Neural progenitor cell (in vitro differentiated cells): ENCODE data around the gene FAM53A. TPM values are rescaled to one million over a fixed set of nuclear protein-coding genes. Genes with fewer than 3 reads are reported as not detected.

Source experiments
- DNase-seq: peaks from one replicate; pipeline ENCODE4 v3.0.0-alpha.2; 2016; ENCODE audit warnings: low spot score
- H2AFZ ChIP-seq: fragments of 200-600 bp; sonication (generic); replicated peaks from 2 replicates; pipeline ENCODE4 v1.6.1; 2016; ENCODE audit warnings: antibody characterized with exemption
- H3F3A ChIP-seq: fragments of 200-600 bp; sonication (generic); 2 replicates; pipeline ENCODE4 v1.6.1; 2016; ENCODE audit warnings: antibody characterized with exemption, low read depth
- H3K27ac ChIP-seq: fragments of 200-600 bp; sonication (generic); 2 replicates; pipeline ENCODE4 v1.5.1; 2016; ENCODE audit warnings: mild to moderate bottlenecking
- H3K27me3 ChIP-seq: fragments of 200-600 bp; sonication (generic); 2 replicates; pipeline ENCODE4 v1.6.1; 2016; ENCODE audit warnings: mild to moderate bottlenecking, moderate library complexity
- H3K36me3 ChIP-seq: fragments of 200-600 bp; sonication (generic); 2 replicates; pipeline ENCODE4 v1.5.1; 2016
- H3K4me1 ChIP-seq: fragments of 200-600 bp; sonication (generic); 2 replicates; pipeline ENCODE4 v1.6.1; 2016; ENCODE audit warnings: mixed run types
- H3K4me2 ChIP-seq: fragments of 200-600 bp; sonication (generic); 2 replicates; pipeline ENCODE4 v1.6.1; 2016
- H3K4me3 ChIP-seq: fragments of 200-600 bp; sonication (generic); 2 replicates; pipeline ENCODE4 v1.5.1; 2016
- H3K79me2 ChIP-seq: fragments of 200-600 bp; sonication (generic); 2 replicates; pipeline ENCODE4 v1.6.1; 2016; ENCODE audit warnings: low read depth
- H3K9ac ChIP-seq: fragments of 200-600 bp; sonication (generic); 2 replicates; pipeline ENCODE4 v1.6.1; 2016
- H3K9me3 ChIP-seq: fragments of 200-600 bp; sonication (generic); 2 replicates; pipeline ENCODE4 v1.5.1; 2016; ENCODE audit warnings: low read depth
- H4K20me1 ChIP-seq: fragments of 200-600 bp; sonication (generic); 2 replicates; pipeline ENCODE4 v1.6.1; 2016; ENCODE audit warnings: low read depth
- H3K27ac Mint-ChIP-seq: 3 replicates; pipeline ENCODE4 v1.8.0; 2021; ENCODE audit warnings: mixed read lengths
- H3K27me3 Mint-ChIP-seq: 2 replicates; pipeline ENCODE4 v1.8.0; 2022; ENCODE audit warnings: low read depth, mild to moderate bottlenecking, inconsistent platforms, moderate library complexity, mixed read lengths; ENCODE audit not compliant: insufficient read depth
- H3K36me3 Mint-ChIP-seq: 3 replicates; pipeline ENCODE4 v1.8.0; 2021; ENCODE audit warnings: mixed read lengths
- H3K4me1 Mint-ChIP-seq: 3 replicates; pipeline ENCODE4 v1.8.0; 2021; ENCODE audit warnings: mixed read lengths
- H3K4me3 Mint-ChIP-seq: 3 replicates; pipeline ENCODE4 v1.8.0; 2021; ENCODE audit warnings: mild to moderate bottlenecking, moderate library complexity, mixed read lengths
- H3K9me3 Mint-ChIP-seq: 3 replicates; pipeline ENCODE4 v1.8.0; 2020; ENCODE audit warnings: mixed read lengths
- EZH2 ChIP-seq: fragments of 200-600 bp; sonication (generic); IDR thresholded peaks from 2 replicates; pipeline ENCODE4 v1.6.1; 2017; ENCODE audit warnings: antibody characterized with exemption, mild to moderate bottlenecking, moderate library complexity
- EZH2phosphoT487 ChIP-seq: fragments of 200-600 bp; sonication (generic); IDR thresholded peaks from 2 replicates; pipeline ENCODE4 v1.6.1; 2017; ENCODE audit warnings: antibody characterized with exemption
- total RNA-seq: library from RNA; depleted of rRNA; stranded (reverse); fragments of >200 nt; gene quantifications from 2 replicates; pipeline ENCODE4 v1.2.3, GENCODE V29; 2015; ENCODE audit warnings: low replicate concordance
- TF ChIP-seq, protein P1 (sequence below): fragments of 200-600 bp; sonication (generic); IDR thresholded peaks from 2 replicates; pipeline ENCODE4 v1.5.1; 2017; ENCODE audit warnings: antibody characterized with exemption, mild to moderate bottlenecking

Gene FAM53A
- total RNA-seq, 1 donor from 2014 or later: 3.2 TPM

DNA sequence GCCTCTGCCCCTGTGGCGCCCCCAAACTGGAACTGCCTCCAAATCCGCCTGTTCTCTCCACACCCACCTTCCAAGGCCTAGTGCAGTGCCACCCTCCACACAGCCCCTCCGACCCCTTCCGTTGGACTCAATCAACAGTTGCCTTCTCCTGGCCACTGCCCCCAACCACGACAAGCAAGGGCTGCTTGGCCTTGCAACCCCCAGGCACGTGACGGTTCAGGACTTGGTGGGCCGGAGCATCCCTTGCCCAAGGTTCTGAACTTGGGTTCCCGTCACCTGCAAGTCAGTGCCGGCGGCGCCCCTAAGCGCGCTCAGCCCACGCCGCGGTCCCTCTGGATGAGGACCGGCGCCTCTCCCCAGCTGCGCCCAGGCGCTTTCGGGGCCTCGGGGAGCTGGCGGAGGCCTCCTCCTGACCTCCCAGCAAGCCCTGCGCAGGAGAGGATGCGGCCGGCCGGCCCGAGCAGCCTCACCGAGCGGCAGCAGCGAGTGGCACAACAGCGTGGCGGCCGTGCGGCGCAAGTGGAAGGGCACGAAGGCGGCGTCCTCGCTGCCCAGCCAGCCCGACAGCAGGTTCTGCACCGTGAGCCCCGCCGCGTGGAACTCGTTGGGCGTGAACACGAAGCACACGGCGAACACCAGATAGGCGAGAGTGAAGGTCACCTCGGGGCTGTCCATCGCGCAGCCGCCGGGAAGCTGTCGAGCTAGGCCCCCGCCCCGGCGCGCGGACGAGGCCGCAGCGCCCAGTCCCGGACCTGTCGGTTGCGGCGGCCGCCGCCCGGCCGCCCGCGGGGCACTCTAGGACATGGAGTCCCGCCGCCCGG lies 36.3 kb upstream of the FAM53A start:
- Histone ChIP-seq H3K4me3 (peak overlapping the region; percentile 95), H3K36me3 (no peaks in the 10 kb centered on the region), H3K27ac (no peak overlapping the region), H3K4me2 (peak overlapping the region; percentile 99), H3F3A (peaks cover 45% of the 10 kb centered on the region), H3K79me2 (peaks cover 52% of the 10 kb centered on the region), H3K9me3 (no peaks in the 10 kb centered on the region), H3K27me3 (no peaks in the 10 kb centered on the region), H2AFZ (peak overlapping the region; percentile 69), H3K4me1 (peaks cover 18% of the 10 kb centered on the region), H4K20me1 (peaks cover 54% of the 10 kb centered on the region), H3K9ac (peak overlapping the region; percentile 60)
- no peak overlapping the region for H3K27ac Mint-ChIP-seq
- no peaks in the 10 kb centered on the region for H3K9me3 Mint-ChIP-seq
- peaks cover 2% of the 10 kb centered on the region for H3K27me3 Mint-ChIP-seq
- H3K4me3 Mint-ChIP-seq: peak overlapping the region; percentile 87
- TF ChIP-seq EZH2 (no peak), EZH2phosphoT487 (no peak)
- TF ChIP-seq, protein P1, sequence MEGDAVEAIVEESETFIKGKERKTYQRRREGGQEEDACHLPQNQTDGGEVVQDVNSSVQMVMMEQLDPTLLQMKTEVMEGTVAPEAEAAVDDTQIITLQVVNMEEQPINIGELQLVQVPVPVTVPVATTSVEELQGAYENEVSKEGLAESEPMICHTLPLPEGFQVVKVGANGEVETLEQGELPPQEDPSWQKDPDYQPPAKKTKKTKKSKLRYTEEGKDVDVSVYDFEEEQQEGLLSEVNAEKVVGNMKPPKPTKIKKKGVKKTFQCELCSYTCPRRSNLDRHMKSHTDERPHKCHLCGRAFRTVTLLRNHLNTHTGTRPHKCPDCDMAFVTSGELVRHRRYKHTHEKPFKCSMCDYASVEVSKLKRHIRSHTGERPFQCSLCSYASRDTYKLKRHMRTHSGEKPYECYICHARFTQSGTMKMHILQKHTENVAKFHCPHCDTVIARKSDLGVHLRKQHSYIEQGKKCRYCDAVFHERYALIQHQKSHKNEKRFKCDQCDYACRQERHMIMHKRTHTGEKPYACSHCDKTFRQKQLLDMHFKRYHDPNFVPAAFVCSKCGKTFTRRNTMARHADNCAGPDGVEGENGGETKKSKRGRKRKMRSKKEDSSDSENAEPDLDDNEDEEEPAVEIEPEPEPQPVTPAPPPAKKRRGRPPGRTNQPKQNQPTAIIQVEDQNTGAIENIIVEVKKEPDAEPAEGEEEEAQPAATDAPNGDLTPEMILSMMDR: no peak
- peaks cover 14% of the 10 kb centered on the region for H3K36me3 Mint-ChIP-seq
- peaks cover 35% of the 10 kb centered on the region for H3K4me1 Mint-ChIP-seq
- peak; percentile 77 for DNase-seq

DNA sequence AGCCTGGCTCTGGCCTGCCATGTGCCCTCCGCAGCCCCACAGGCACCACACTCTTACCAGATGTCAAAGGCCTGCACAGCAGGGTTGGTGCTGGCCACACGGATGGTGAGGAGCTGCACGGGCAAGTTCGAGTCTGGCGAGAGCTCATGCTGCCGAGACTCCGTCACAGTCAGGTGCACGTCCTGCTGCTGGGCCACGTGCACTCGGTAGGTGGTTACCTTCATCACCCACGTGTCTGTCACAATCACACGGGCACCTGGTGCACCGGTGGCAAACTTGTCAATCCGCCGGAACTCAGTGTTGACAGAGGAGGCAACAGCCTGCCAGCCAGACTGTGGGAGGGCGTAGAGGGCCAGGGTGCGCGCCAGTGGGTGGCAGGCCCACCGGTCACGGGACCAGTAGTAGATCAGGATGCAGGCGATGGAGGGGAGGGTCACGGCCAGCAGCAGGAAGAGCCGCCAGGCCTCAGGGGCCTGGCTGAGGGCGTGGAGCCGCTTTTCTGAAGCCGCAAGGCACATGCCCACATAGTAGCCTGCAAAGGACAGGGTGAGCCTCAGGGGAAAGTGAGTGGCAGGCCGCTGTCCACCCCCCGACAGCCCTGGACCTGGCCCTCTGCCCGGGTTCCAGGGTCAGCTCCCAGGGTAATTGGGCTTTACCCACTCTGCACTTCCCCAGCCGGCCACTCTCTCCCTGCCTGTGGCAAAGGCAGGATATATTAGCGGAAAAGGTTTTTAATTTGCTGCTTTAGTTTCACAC lies 34.2 kb upstream of the FAM53A start:
- no peak overlapping the region for H3K4me2 ChIP-seq
- H3K4me1 ChIP-seq: peaks cover 18% of the 10 kb centered on the region
- Mint-ChIP-seq H3K9me3 (no peaks in the 10 kb centered on the region), H3K4me1 (peaks cover 47% of the 10 kb centered on the region), H3K4me3 (peak overlapping the region; percentile 87), H3K27me3 (no peaks in the 10 kb centered on the region), H3K36me3 (peaks cover 5% of the 10 kb centered on the region), H3K27ac (no peak overlapping the region)
- H4K20me1 ChIP-seq: peaks cover 50% of the 10 kb centered on the region
- no peak overlapping the region for H3K4me3 ChIP-seq
- no peaks in the 10 kb centered on the region for H3K9me3 ChIP-seq
- H3F3A ChIP-seq: peaks cover 47% of the 10 kb centered on the region
- TF ChIP-seq EZH2 (no peak), EZH2phosphoT487 (no peak)
- TF ChIP-seq, protein P1: no peak
- no peak overlapping the region for H3K27ac ChIP-seq
- no peak overlapping the region for H2AFZ ChIP-seq
- H3K79me2 ChIP-seq: peaks cover 41% of the 10 kb centered on the region
- DNase-seq: no peak
- no peaks in the 10 kb centered on the region for H3K27me3 ChIP-seq
- H3K36me3 ChIP-seq: no peaks in the 10 kb centered on the region
- no peak overlapping the region for H3K9ac ChIP-seq

DNA sequence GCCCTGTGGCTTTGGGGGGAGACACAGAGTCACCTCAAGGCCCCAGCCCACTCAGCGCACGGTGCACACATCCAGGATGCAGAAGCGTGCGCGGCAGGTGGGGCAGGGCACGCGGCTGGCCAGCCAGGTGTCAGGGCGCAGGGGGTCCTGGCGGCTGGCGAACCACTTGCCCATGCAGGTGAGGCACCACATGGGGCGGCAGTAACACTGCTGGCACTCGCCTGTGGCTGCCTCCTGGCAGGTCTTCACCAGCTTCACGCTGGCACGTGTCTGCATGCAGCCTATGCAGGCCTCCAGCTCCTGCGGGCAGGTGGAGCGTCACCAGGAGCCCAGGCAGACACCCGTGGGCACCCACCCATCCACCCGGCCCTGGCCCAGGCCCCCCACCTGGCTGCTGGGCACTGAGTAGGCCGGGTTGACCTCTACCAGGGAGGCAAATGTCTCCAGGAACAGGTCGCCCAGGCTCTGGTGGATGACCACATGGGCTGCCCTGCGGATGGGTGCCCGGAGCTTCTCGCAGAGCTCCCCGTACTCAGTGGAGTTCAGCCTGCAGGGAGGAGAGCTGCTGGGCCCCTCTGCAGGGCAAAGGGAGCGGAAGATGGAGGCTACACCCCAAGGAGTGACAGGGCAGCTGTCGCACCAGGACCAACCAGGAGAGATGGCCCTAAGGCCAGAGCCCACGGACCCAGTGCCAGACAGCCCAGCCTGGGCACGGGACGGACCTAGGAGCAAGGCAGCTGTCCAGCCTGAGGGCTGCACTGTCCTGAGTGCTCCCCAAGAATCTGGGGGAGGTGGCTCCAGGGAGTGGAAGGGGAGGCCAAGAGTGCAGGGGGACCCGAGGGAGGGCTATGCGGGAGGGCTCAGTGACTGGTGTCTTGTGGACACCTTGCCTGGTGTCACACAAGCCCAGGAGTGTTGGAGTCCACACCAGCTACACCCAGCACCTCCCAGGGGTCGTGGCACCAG lies 33.3 kb upstream of the FAM53A start:
- H3K79me2 ChIP-seq: peaks cover 33% of the 10 kb centered on the region
- Mint-ChIP-seq H3K4me3 (peak overlapping the region; percentile 57), H3K27ac (no peak overlapping the region), H3K27me3 (no peaks in the 10 kb centered on the region), H3K4me1 (peaks cover 42% of the 10 kb centered on the region), H3K36me3 (peaks cover 2% of the 10 kb centered on the region), H3K9me3 (no peaks in the 10 kb centered on the region)
- no peaks in the 10 kb centered on the region for H3K27me3 ChIP-seq
- H4K20me1 ChIP-seq: peaks cover 45% of the 10 kb centered on the region
- H3K4me1 ChIP-seq: peaks cover 12% of the 10 kb centered on the region
- TF ChIP-seq EZH2phosphoT487: no peak
- no peak for TF ChIP-seq EZH2
- TF ChIP-seq, protein P1: no peak
- DNase-seq: no peak
- H2AFZ ChIP-seq: no peak overlapping the region
- peaks cover 47% of the 10 kb centered on the region for H3F3A ChIP-seq
- no peak overlapping the region for H3K27ac ChIP-seq
- no peaks in the 10 kb centered on the region for H3K9me3 ChIP-seq
- H3K36me3 ChIP-seq: no peaks in the 10 kb centered on the region
- no peak overlapping the region for H3K9ac ChIP-seq
- H3K4me2 ChIP-seq: no peak overlapping the region
- H3K4me3 ChIP-seq: no peak overlapping the region
